ENCODE results near the gene LAMC3. TPM values are rescaled to one million over a fixed set of nuclear protein-coding genes. Genes with fewer than 3 reads are reported as not detected.

Gene LAMC3
- total RNA-seq, 4 donors from 2014 or later: 0.82 to 6.6 (median 3.9) TPM

- no peaks in the 10 kb centered on the region for H3K9me3 ChIP-seq
- 41 to 67% methylated on average over 5 to 6 of the region's 6 CpGs for WGBS, 2 donors (ENCODE audit: low coverage in 1 of 2)
- H3K27ac ChIP-seq: no peak overlapping the region
- in situ Hi-C loops (cut with MboI; ENCODE audit: low pct_ligation_motif_present in 1 of 4, low pct_unique_long_range_greater_than_20kb in 1 of 4, low sequenced_read_pairs in 3 of 4): no loop called here
- intact Hi-C loops (cut with DNase I; ENCODE audit: low total_unique reads): no loop called here
- no peaks in the 10 kb centered on the region for H3K36me3 ChIP-seq
- H3K4me1 ChIP-seq: peaks cover 0 to 5% (median 2%) of the 10 kb centered on the region in 4 donors
- no peaks in the 10 kb centered on the region for H3K27me3 ChIP-seq
- no peak overlapping the region for H3K4me3 ChIP-seq
- TF ChIP-seq EP300 (IDR thresholded peaks at IDR 0.05; ENCODE audit: low read depth) (no peak), POLR2A (IDR thresholded peaks at IDR 0.05) (no peak), POLR2AphosphoS5 (IDR thresholded peaks at IDR 0.05) (no peak)
- TF ChIP-seq, protein P1, sequence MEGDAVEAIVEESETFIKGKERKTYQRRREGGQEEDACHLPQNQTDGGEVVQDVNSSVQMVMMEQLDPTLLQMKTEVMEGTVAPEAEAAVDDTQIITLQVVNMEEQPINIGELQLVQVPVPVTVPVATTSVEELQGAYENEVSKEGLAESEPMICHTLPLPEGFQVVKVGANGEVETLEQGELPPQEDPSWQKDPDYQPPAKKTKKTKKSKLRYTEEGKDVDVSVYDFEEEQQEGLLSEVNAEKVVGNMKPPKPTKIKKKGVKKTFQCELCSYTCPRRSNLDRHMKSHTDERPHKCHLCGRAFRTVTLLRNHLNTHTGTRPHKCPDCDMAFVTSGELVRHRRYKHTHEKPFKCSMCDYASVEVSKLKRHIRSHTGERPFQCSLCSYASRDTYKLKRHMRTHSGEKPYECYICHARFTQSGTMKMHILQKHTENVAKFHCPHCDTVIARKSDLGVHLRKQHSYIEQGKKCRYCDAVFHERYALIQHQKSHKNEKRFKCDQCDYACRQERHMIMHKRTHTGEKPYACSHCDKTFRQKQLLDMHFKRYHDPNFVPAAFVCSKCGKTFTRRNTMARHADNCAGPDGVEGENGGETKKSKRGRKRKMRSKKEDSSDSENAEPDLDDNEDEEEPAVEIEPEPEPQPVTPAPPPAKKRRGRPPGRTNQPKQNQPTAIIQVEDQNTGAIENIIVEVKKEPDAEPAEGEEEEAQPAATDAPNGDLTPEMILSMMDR (IDR thresholded peaks at IDR 0.05): no peak
- no peak for DNase-seq
Measured at GRCh38 chr9:131043646-131044045, 34.7 kb downstream of the LAMC3 start.

DNA sequence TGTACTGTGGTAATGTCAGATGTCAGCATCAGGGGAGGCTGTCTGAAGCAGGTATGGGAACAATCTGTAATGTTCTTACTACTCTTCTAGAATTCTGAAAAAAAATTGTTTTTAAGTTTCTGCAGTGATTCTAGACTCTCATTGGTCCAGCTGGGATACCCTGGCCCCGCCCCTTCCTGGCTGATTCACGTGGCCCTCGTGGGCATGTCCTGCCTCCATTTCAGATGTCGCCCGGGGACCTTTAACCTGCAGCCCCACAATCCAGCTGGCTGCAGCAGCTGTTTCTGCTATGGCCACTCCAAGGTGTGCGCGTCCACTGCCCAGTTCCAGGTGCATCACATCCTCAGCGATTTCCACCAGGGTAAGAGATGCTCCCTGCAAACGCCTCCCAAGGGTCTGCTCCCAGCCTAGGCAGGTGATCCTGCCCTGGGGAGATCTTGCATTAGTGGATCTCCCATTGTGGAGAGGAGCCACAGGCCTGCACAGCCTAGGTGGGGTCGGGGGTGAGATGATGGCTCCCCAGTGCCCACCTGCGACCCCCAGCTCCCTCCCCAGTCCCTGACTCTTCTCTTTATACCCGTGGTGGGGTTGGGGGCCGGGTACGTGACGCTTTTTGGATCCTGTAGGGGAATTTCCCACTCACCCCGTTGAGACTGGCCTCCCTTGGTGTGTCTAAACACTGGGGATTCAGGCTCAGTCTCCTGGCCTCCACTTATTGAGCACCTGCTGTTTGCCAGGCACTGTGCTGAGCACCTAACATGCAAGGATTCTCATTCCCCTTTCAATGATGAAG is 36.5 kb downstream of the LAMC3 start:
- H3K36me3 ChIP-seq: no peaks in the 10 kb centered on the region
- peaks cover 0 to 5% (median 2%) of the 10 kb centered on the region in 4 donors for H3K4me1 ChIP-seq
- intact Hi-C loops (cut with DNase I; ENCODE audit: low total_unique reads): no loop called here
- WGBS, 2 donors (ENCODE audit: low coverage in 1 of 2): 73 to 100% methylated on average over 1 to 16 of the region's 16 CpGs
- H3K4me3 ChIP-seq: no peak overlapping the region
- in situ Hi-C loops (cut with MboI; ENCODE audit: low pct_ligation_motif_present in 1 of 4, low pct_unique_long_range_greater_than_20kb in 1 of 4, low sequenced_read_pairs in 3 of 4): no loop called here
- no peak overlapping the region for H3K27ac ChIP-seq
- no peaks in the 10 kb centered on the region for H3K9me3 ChIP-seq
- no peak for TF ChIP-seq EP300 (IDR thresholded peaks at IDR 0.05; ENCODE audit: low read depth)
- no peak for TF ChIP-seq POLR2A (IDR thresholded peaks at IDR 0.05)
- TF ChIP-seq, protein P1 (IDR thresholded peaks at IDR 0.05): no peak
- no peak for TF ChIP-seq POLR2AphosphoS5 (IDR thresholded peaks at IDR 0.05)
- peaks cover 12% of the 10 kb centered on the region for H3K27me3 ChIP-seq
- DNase-seq: no peak

DNA sequence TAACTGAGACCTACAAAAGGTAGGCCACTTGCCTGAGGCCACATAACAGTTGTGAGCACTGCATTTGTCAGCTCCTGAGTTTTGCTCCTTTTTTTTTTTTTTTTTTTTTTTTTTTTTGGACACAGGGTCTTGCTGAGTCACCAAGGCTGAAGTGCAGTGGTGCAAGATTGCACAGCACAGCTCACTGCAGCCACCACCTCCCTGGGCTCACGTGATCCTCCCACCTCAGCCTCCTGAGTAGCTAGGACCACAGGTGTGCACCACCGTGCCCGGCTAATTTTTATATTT is 37.1 kb downstream of the LAMC3 start:
- in situ Hi-C loops (cut with MboI; ENCODE audit: low pct_ligation_motif_present in 1 of 4, low pct_unique_long_range_greater_than_20kb in 1 of 4, low sequenced_read_pairs in 3 of 4) (no loop called here), intact Hi-C loops (cut with DNase I; ENCODE audit: low total_unique reads) (no loop called here)

DNA sequence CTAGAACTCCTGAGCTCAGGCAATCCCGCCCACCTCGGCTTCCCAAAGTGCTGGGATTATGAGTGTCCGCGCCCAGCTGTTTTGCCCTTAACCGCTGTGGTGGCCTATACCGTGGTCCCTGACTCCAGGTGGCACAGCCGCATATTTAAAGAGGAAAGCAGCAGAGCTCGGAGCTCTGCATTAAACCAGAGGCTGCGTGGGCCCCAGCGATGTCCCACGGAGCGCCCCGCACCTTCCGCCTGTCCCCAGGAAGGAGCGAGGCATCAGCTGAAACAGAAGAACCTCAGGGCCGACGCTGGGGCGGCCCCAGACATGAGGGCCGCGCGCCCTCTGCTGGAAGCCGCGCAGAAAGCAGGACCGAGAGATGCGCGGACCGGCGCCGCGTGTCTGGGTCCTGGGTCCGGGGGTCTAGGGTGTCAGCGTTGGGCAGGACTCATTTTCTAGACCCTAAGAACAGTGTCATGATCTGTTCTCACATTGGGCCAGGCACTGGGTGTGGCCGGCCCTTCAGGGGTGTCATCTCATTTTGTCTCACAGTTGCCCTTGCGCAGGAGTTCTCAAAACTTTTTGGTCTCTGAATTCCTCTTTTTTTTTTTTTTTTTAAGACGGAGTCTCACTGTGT is 37.7 kb downstream of the LAMC3 start:
- in situ Hi-C loops (cut with MboI; ENCODE audit: low pct_ligation_motif_present in 1 of 4, low pct_unique_long_range_greater_than_20kb in 1 of 4, low sequenced_read_pairs in 3 of 4) (no loop called here), intact Hi-C loops (cut with DNase I; ENCODE audit: low total_unique reads) (no loop called here)
- 16% methylated on average over 35 of the region's 35 CpGs; no CpG with 5 or more reads in 1 of the 2 donors for WGBS, 2 donors (ENCODE audit: low coverage in 1 of 2)
- Histone ChIP-seq H3K27ac (no peak overlapping the region), H3K4me1 (peaks cover 0 to 5% (median 2%) of the 10 kb centered on the region in 4 donors), H3K36me3 (no peaks in the 10 kb centered on the region), H3K9me3 (no peaks in the 10 kb centered on the region), H3K4me3 (no peak overlapping the region), H3K27me3 (peaks cover 12% of the 10 kb centered on the region)
- TF ChIP-seq POLR2A (IDR thresholded peaks at IDR 0.05): no peak
- TF ChIP-seq, protein P1 (IDR thresholded peaks at IDR 0.05): peak; percentile 80 to 92 (median 87)
- no peak for TF ChIP-seq POLR2AphosphoS5 (IDR thresholded peaks at IDR 0.05)
- TF ChIP-seq EP300 (IDR thresholded peaks at IDR 0.05; ENCODE audit: low read depth): no peak
- DNase-seq: peak; percentile 62

More for the DNA sequence above, 37.1 kb downstream of the LAMC3 start:
- TF ChIP-seq, protein P1 (IDR thresholded peaks at IDR 0.05): no peak
- TF ChIP-seq POLR2A (IDR thresholded peaks at IDR 0.05): no peak
- TF ChIP-seq EP300 (IDR thresholded peaks at IDR 0.05; ENCODE audit: low read depth): no peak
- TF ChIP-seq POLR2AphosphoS5 (IDR thresholded peaks at IDR 0.05): no peak
- no peaks in the 10 kb centered on the region for H3K36me3 ChIP-seq
- H3K27ac ChIP-seq: no peak overlapping the region
- DNase-seq: no peak
- 94 to 100% methylated on average over 2 to 3 of the region's 3 CpGs for WGBS, 2 donors (ENCODE audit: low coverage in 1 of 2)
- H3K4me3 ChIP-seq: no peak overlapping the region
- H3K9me3 ChIP-seq: no peaks in the 10 kb centered on the region
- peaks cover 12% of the 10 kb centered on the region for H3K27me3 ChIP-seq
- H3K4me1 ChIP-seq: peaks cover 0 to 5% (median 2%) of the 10 kb centered on the region in 4 donors
